GM18511 (cell line): ENCODE measurements around the gene FCRL5.

Experiments
- ATAC-seq: cut with Tn5 transposase; IDR thresholded peaks from one replicate; pipeline ENCODE4 v1.9.1; 2021; ENCODE audit warnings: mild to moderate bottlenecking, moderate library complexity; ENCODE audit not compliant: unreplicated experiment

The FCRL5 gene

GRCh38 chr1:157532569-157532968, 19.7 kb downstream of the FCRL5 start:
- ATAC-seq: no peak

DNA sequence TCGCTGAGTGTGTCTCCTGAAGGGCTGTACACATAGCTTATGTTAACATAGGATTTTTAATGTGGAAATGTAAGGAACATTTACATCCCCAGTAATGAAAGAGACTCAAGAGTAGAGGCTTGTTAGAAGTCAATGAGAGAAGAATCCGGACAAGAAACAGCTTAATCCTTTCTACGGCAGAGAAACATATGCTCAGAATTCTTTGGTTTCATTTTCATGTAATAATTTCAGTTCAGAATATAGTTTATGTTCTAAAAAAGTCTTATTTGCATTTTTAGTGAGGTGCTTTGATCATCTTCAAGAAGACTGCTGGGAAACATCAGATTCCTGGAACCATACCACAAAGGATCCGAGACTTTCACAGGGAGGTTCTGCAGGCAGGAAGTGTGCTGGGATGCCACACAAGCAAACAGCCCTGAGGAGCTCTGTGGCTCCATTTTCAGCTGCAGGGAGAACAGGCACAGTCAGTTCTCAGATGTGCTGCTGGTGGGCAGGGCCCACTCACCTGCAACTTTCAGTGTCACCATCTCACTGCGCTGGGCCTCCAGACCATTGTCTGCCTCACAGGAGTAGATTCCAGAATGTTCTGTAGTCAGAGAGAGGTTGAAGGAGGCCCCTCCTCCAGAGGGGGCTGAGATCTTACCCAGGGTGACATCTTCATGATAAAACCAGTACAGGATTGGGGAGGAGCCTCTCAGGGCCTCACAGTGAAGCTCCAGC, 28.4 kb downstream of the FCRL5 start:
- ATAC-seq: no peak

DNA sequence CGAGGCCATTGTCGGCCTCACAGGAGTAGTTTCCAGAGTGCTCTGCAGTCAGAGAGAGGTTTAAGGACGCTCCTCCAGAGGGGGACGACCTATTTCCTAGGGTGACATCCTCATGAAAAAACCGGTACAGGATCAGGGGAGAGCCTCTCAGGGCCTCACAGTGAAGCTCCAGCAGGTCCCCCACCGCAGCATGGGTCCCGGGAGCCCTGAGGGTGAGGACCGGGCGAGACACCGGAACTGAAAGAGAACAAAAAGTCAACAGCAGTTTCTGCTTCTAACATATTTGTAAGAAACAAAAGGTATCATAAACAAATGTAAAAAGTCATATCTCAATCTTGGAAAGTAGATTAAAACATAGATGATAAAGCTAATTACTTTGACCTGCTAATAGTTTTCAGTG, 31.3 kb downstream of the FCRL5 start:
- ATAC-seq: no peak

GRCh38 chr1:157520386-157520935, 31.9 kb downstream of the FCRL5 start:
- ATAC-seq: no peak

DNA sequence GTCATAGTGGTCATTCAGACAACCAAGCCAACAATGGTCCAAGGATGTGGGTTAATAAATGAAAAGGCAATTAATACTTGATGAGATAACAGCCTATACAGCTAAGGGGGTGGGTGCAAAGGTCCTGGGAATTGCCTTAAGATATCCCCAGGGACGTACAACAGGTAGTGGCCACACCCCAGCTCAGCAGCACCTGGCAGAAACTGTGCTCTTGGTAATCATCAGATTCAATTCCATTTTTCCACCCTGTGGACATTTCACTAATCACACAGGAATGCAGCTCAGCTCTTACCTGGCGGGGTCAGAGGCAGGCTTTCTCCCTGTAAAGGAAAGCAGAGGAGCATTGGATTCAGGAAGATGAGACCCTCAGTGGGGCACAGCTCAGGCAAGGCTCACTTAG, 32.9 kb downstream of the FCRL5 start:
- no peak for ATAC-seq

GRCh38 chr1:157517016-157517415, 35.3 kb downstream of the FCRL5 start:
- ATAC-seq: no peak

DNA sequence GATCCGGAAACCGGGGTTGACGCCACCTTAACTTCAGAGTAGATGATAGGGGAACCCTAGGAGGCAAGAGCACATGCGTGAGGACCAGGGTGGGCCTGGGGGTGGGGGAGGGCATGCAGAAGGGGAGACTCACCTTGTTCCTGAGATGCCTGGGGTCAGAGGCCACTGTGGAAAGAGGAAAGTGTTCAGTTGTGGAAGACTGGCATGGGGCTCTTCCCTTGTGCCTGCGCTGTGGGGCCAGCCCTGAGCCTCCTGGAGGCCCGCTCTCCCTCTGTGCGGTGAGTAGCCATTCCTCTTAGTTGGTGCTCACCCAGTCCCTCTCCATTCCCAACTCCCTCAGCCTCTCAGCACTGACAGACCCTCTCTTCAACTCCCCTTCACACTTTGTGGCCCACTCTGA, 36.6 kb downstream of the FCRL5 start:
- ATAC-seq: no peak

- ATAC-seq: no peak
Observed at GRCh38 chr1:157515141-157515540, 37.2 kb downstream of the FCRL5 start.

DNA sequence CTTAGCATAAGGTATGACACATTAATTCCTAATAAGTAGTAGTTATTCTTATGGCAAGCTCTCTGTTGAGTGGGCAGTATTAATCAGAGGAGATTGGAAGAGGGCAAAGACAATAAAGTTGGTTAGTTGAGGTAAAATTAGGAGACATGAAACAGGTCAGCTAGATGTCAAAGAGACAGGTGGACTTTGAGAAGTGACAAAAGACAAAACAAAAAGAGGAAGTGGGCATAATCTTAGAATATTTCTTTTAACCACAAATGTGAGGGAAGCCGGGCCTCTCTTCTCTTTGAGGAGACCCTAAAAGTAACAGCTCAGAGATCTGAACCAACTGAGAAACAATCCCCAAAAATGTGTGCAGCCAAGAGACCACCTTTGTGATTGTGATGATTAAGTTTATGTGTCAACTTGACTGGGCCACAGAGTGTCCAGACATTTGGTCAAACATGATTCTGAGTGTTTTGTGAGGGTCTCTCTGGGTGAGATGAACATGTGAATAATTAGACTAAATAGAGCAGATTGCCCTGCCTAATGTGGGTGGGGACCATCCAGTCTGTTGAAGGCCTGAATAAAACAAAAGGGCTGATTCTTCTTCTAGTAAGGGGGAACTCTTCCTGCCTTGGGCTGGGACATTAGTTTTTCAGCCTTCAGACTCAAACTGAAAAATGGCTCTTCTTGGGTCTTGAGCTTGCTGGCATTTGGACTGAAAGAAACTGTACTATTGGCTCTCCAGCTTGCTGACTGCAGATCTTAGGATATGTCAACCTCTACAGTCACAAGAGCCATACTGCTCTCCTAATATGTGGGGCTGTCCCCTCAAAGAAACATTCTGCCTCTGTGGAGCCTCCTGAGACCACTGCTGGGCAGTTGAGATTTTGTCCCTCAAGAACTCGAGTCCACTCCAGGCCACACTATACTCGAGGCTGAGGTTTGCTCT, 40.0 kb downstream of the FCRL5 start:
- ATAC-seq: peak; percentile 68

DNA sequence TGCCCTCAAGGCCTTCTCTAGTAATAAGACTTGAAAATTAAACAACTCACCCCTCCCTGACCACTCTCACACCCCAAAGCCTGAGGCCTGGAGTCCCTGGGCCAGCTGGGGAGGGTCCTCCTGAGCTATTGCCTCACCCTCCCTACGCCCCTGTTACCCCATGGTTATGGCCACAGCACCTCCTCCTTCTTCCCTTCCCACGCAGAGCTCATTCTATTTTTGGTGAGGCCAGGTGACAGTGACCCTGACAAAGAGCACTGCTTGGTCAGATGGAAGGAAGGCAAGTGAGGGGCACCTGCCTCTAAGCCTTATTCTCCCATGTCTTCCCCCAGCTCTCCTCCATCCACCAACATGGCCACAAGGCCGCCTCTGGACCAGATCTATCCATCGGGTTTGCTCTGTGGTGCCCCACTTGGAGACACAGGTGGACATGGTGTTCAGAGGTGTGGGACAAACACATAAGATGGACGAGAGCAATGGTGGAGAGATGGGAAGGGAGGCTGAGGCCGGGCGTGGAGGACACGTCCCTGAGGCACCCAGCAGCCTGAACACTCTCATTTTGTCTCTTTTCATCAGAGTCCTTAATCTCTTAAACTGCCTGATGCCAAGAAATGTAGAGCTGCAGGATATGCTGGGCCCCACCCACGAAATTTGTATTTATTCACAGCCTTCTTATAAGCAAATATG, 42.6 kb downstream of the FCRL5 start:
- ATAC-seq: no peak

- peak; percentile 93 for ATAC-seq
Observed at GRCh38 chr1:157505481-157506272, 46.6 kb downstream of the FCRL5 start.

DNA sequence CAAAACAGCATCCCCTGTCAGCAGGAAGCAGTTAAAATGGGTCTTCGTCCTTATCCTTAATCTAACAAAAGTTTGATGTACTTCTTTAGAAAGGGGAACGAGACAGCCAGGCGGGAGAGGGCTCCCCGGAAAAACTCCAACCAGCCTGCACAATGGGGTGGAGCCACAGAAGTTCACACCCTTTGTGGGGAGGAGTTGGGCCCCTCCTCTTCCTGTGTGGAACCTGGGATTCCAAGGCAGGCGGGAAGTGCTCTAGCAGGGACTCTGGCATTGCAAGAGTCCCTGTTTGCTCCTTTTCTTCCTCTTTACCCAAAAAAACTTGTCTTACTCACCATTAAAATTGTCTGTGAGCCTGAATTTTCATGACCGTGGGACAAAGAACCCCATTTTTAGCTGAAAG, 47.7 kb downstream of the FCRL5 start:
- ATAC-seq: no peak

- no peak for ATAC-seq
Observed at GRCh38 chr1:157499521-157499920, 52.8 kb downstream of the FCRL5 start.

DNA sequence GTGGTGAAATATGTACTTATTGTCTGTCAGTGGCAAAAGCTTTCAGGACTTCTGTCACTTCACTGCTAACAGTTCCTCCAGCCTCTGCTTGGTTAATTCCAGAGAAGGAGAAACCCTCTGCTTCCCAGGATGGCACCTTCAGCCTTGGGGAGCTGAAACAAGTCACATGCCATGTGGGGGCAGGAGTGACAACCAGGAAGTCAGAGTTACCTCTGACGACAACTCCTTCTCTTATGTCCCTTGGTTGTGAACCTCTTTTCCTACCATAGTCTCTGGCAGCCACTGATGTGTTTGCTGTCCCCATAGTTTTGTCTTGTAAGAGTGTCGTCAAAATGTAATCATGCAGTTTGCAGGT, 53.6 kb downstream of the FCRL5 start:
- no peak for ATAC-seq

- no peak for ATAC-seq
Observed at GRCh38 chr1:157497987-157498735, 54.2 kb downstream of the FCRL5 start.

GRCh38 chr1:157497284-157497683, 55.0 kb downstream of the FCRL5 start:
- ATAC-seq: no peak

GRCh38 chr1:157496121-157496526, 56.2 kb downstream of the FCRL5 start:
- ATAC-seq: no peak

DNA sequence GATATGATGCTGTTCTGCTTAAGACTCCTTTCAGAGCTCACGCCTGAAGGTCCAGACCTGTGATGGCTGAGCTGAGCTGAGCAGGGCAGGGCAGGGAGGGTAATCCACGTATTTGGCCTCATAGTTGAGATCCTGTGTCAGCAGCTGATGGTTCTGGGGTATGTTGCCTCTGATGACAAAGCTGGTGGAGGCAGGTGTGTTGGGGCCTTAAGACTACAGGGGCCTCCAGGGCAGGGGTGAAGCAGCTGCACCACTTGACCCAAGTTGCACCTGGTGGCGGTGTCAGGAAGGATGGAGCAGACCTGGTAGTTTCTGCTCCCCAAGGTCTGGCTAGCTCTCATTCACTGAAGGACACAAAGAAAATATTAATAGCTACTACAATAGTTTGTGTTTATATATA, 57.0 kb downstream of the FCRL5 start:
- no peak for ATAC-seq

GRCh38 chr1:157494093-157494492, 58.2 kb downstream of the FCRL5 start:
- no peak for ATAC-seq
